DND-41 (cell line): ENCODE measurements around the gene ACP2.

Experiments
- ATAC-seq: fragments of 200-7000 bp; cut with Tn5 transposase; 3 replicates; pipeline ENCODE4 v1.9.1; 2021; ENCODE audit warnings: low read depth; ENCODE audit not compliant: insufficient read depth
- DNase-seq: peaks from one replicate; pipeline ENCODE4 v3.0.0-alpha.2; 2020
- H2AFZ ChIP-seq: 2 replicates; pipeline ENCODE4 v1.6.0; 2012; ENCODE audit warnings: low read depth, low read length
- H3K27ac ChIP-seq: 2 replicates; pipeline ENCODE4 v1.5.1; 2012; ENCODE audit warnings: low read length, inconsistent platforms
- H3K27me3 ChIP-seq: fragments of 200-600 bp; sonication (generic); 2 replicates; pipeline ENCODE4 v1.6.0; 2012; ENCODE audit warnings: low read length, mild to moderate bottlenecking, inconsistent platforms; ENCODE audit not compliant: insufficient read depth, poor library complexity
- H3K36me3 ChIP-seq: 2 replicates; pipeline ENCODE4 v1.5.1; 2012; ENCODE audit warnings: low read length, inconsistent platforms; ENCODE audit not compliant: insufficient read depth
- H3K4me1 ChIP-seq: 2 replicates; pipeline ENCODE4 v1.5.1; 2012; ENCODE audit warnings: mild to moderate bottlenecking, low read length; ENCODE audit not compliant: insufficient read depth
- H3K4me2 ChIP-seq: 2 replicates; pipeline ENCODE4 v1.6.0; 2012; ENCODE audit warnings: mild to moderate bottlenecking, moderate library complexity, low read length, inconsistent platforms; ENCODE audit not compliant: insufficient read depth
- H3K4me3 ChIP-seq, 2 experiments: fragments of 200-600 bp in 1 of 2; shearing (Covaris generic) in 1 of 2; 2 replicates each; pipeline ENCODE4 v1.5.1; 2012 to 2016; ENCODE audit warnings: inconsistent platforms in 2 of 2, low read length in 2 of 2, mild to moderate bottlenecking in 2 of 2, low read depth in 1 of 2, moderate library complexity in 1 of 2
- H3K79me2 ChIP-seq: 2 replicates; pipeline ENCODE4 v1.6.0; 2012; ENCODE audit warnings: low read length, inconsistent platforms; ENCODE audit not compliant: insufficient read depth
- H3K9ac ChIP-seq: 2 replicates; pipeline ENCODE4 v1.6.0; 2012; ENCODE audit warnings: low read depth, mild to moderate bottlenecking, inconsistent platforms, low read length, moderate library complexity
- H3K9me3 ChIP-seq: 2 replicates; pipeline ENCODE4 v1.5.1; 2012; ENCODE audit warnings: low read length, moderate library complexity, mild to moderate bottlenecking, inconsistent platforms; ENCODE audit not compliant: insufficient read depth, severe bottlenecking
- H4K20me1 ChIP-seq: 2 replicates; pipeline ENCODE4 v1.6.0; 2012; ENCODE audit warnings: low read length; ENCODE audit not compliant: insufficient read depth
- CTCF ChIP-seq: IDR thresholded peaks from 2 replicates; pipeline ENCODE4 v1.5.1; 2012; ENCODE audit warnings: borderline replicate concordance, low read length, moderate library complexity, mild to moderate bottlenecking; ENCODE audit not compliant: poor library complexity, severe bottlenecking; ENCODE audit errors: extremely low read depth
- EZH2 ChIP-seq: IDR thresholded peaks from 3 replicates; pipeline ENCODE4 v1.6.1; 2012; ENCODE audit warnings: borderline replicate concordance, low read depth, mild to moderate bottlenecking, moderate library complexity, low read length, inconsistent platforms; ENCODE audit not compliant: severe bottlenecking

Gene ACP2

DNA sequence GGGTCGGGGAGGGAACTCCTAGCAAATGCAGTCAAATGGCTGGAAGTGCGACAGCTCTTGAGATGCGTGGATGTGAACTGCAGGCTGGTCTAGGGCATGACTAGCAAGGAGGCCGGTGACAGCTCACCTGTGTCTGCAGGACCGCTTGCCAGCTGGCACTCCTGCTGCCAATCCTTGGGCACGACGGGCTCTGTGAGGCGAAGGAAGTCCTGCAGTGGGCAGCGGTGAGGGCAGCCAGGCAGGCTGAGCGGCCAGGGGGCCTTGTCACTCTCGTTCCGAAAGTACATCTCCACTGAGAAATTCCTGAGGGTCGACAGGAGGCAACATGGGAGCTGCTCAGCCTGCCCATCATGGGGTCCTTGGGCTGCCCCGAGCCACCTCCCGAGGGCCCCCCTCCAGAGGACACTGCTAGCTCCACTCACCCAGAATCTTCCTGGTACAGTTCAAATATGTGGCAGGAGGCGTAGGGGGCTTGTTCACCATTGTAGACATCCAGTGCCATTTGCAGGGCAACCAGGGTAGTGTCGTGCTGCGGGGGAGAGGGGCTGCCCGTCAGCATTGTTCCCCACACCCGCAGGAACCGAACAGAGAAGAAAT is 5.9 kb downstream of the ACP2 start:
- Histone ChIP-seq H3K4me2 (no peak overlapping the region), H3K27ac (no peak overlapping the region), H2AFZ (no peak overlapping the region), H3K79me2 (peaks cover 9% of the 10 kb centered on the region), H4K20me1 (no peaks in the 10 kb centered on the region), H3K4me1 (peaks cover 9% of the 10 kb centered on the region), H3K4me3 (no peak overlapping the region), H3K27me3 (no peaks in the 10 kb centered on the region), H3K9ac (no peak overlapping the region), H3K36me3 (peaks cover 69% of the 10 kb centered on the region), H3K9me3 (no peaks in the 10 kb centered on the region)
- ATAC-seq, result no peak
- no peak for DNase-seq
- TF ChIP-seq CTCF, result no peak
- TF ChIP-seq EZH2, result no peak

DNA sequence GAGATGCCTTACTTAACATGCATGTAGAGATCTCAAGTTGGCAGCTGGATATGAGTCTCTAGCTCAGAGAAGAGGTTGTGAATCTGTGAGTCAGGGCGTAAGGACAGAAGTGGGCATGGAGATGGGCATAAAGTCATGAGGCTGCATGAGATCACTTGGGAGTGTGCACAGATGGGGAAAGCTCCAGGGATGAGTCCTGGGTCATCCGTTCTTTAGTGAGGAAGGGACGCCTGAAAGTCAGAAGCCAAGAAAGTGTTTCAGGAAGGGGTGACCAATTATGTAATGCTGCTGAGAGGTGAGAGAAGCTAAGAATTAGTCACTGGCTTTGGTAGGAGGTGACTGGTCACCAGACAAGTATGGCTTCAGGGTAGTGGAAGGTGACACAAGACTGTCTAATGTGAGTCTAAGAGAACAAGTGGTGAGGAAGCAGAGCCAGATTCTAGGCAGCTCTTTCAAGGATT is 6.7 kb downstream of the ACP2 start:
- H3K27ac ChIP-seq, result no peak overlapping the region
- H3K9ac ChIP-seq, result no peak overlapping the region
- peaks cover 1% of the 10 kb centered on the region; the same call in 1 of the 2 replicates for H3K79me2 ChIP-seq
- no peaks in the 10 kb centered on the region for H3K27me3 ChIP-seq
- peaks cover 72% of the 10 kb centered on the region for H3K36me3 ChIP-seq
- H3K4me1 ChIP-seq, result peaks cover under 1% of the 10 kb centered on the region
- no peaks in the 10 kb centered on the region for H3K9me3 ChIP-seq
- no peak overlapping the region for H2AFZ ChIP-seq
- no peak for DNase-seq
- H3K4me3 ChIP-seq, result no peak overlapping the region
- no peak overlapping the region for H3K4me2 ChIP-seq
- no peaks in the 10 kb centered on the region for H4K20me1 ChIP-seq
- TF ChIP-seq EZH2, result no peak
- no peak for TF ChIP-seq CTCF
- ATAC-seq, result no peak

- no peaks in the 10 kb centered on the region for H3K79me2 ChIP-seq
- ATAC-seq (no peak), DNase-seq (no peak)
- no peak overlapping the region for H2AFZ ChIP-seq
- no peak for TF ChIP-seq EZH2
- no peak for TF ChIP-seq CTCF
- H3K27ac ChIP-seq, result no peak overlapping the region
- no peak overlapping the region for H3K9ac ChIP-seq
- H3K27me3 ChIP-seq, result no peaks in the 10 kb centered on the region
- H3K36me3 ChIP-seq, result peaks cover 70% of the 10 kb centered on the region
- no peak overlapping the region for H3K4me2 ChIP-seq
- H3K4me1 ChIP-seq, result no peaks in the 10 kb centered on the region
- H3K9me3 ChIP-seq, result no peaks in the 10 kb centered on the region
- no peaks in the 10 kb centered on the region for H4K20me1 ChIP-seq
- no peak overlapping the region for H3K4me3 ChIP-seq
Measured at GRCh38 chr11:47239852-47240251, 8.8 kb downstream of the ACP2 start.
